GM06990 (cell line): ENCODE results near the gene ACTG2.

Experiments
- DNase-seq: peaks from one replicate; pipeline ENCODE4 v3.0.0-alpha.2; 2011; ENCODE audit not compliant: insufficient read length; ENCODE audit errors: extremely low read depth
- H3K27me3 ChIP-seq: replicated peaks from 2 replicates; pipeline ENCODE4 v1.6.0; 2011; ENCODE audit warnings: low read length; ENCODE audit not compliant: control insufficient read depth, insufficient read depth
- H3K36me3 ChIP-seq: 2 replicates; pipeline ENCODE4 v1.5.1; 2011; ENCODE audit warnings: low read length; ENCODE audit not compliant: control insufficient read depth, insufficient read depth
- H3K4me3 ChIP-seq: replicated peaks from 2 replicates; pipeline ENCODE4 v1.5.1; 2011; ENCODE audit warnings: low read depth, mild to moderate bottlenecking, control low read depth, low read length
- CTCF ChIP-seq: IDR thresholded peaks from 2 replicates; pipeline ENCODE4 v1.5.1; 2011; ENCODE audit warnings: low read length, control low read depth, mild to moderate bottlenecking, inconsistent platforms; ENCODE audit not compliant: insufficient read depth, poor library complexity, severe bottlenecking

Gene ACTG2

GRCh38 chr2:73963385-73964120, 70.7 kb downstream of the ACTG2 start:
- peaks cover 4% of the 10 kb centered on the region for H3K36me3 ChIP-seq
- no peak for TF ChIP-seq CTCF
- H3K4me3 ChIP-seq, result no peak overlapping the region
- no peaks in the 10 kb centered on the region for H3K27me3 ChIP-seq
- DNase-seq, result peak; percentile 58

GRCh38 chr2:73964223-73964622, 71.4 kb downstream of the ACTG2 start:
- Histone ChIP-seq H3K27me3 (no peaks in the 10 kb centered on the region), H3K4me3 (no peak overlapping the region), H3K36me3 (peaks cover 3% of the 10 kb centered on the region)
- DNase-seq, result no peak
- no peak for TF ChIP-seq CTCF

GRCh38 chr2:73965053-73965452, 72.2 kb downstream of the ACTG2 start:
- no peak overlapping the region for H3K4me3 ChIP-seq
- TF ChIP-seq CTCF, result no peak
- DNase-seq, result no peak
- H3K36me3 ChIP-seq, result no peaks in the 10 kb centered on the region; the same call in 1 of the 2 replicates
- H3K27me3 ChIP-seq, result no peaks in the 10 kb centered on the region

GRCh38 chr2:73968357-73968937, 75.6 kb downstream of the ACTG2 start:
- Histone ChIP-seq H3K36me3 (no peaks in the 10 kb centered on the region), H3K27me3 (no peaks in the 10 kb centered on the region), H3K4me3 (no peak overlapping the region)
- DNase-seq, result no peak
- TF ChIP-seq CTCF, result no peak

GRCh38 chr2:73969356-73969755, 76.5 kb downstream of the ACTG2 start:
- TF ChIP-seq CTCF, result no peak
- no peaks in the 10 kb centered on the region for H3K27me3 ChIP-seq
- no peak for DNase-seq
- no peak overlapping the region for H3K4me3 ChIP-seq
- no peaks in the 10 kb centered on the region for H3K36me3 ChIP-seq
